HL-60 (cell line): ENCODE data around the gene COL2A1.

Experiments used
- CTCF ChIP-seq: IDR thresholded peaks from one replicate; pipeline ENCODE4 v1.5.1; 2011; ENCODE audit warnings: low read length, control low read depth, inconsistent platforms; ENCODE audit not compliant: insufficient read depth
- GABPA ChIP-seq: IDR thresholded peaks from 2 replicates; pipeline ENCODE4 v1.6.1; 2012; ENCODE audit warnings: low read depth
- POLR2AphosphoS5 ChIP-seq: IDR thresholded peaks from 2 replicates; pipeline ENCODE4 v1.6.1; 2012; ENCODE audit warnings: low read depth
- REST ChIP-seq: IDR thresholded peaks from 2 replicates; pipeline ENCODE4 v1.6.1; 2012; ENCODE audit warnings: low read depth; ENCODE audit not compliant: insufficient replicate concordance

GRCh38 chr12:48005750-48006021 lies 1.4 kb upstream of the COL2A1 start:
- TF ChIP-seq CTCF = no peak
- no peak for TF ChIP-seq REST
- no peak for TF ChIP-seq POLR2AphosphoS5
- TF ChIP-seq GABPA = no peak
